Mononuclear cell (primary cell): ENCODE results near the gene BCL11B. TPM values are rescaled to one million over a fixed set of nuclear protein-coding genes. Genes with fewer than 3 reads are reported as not detected.

Experiments used
- H3K27me3 ChIP-seq: 2 replicates; pipeline ENCODE4 v1.6.0; 2011; ENCODE audit warnings: low read length, control low read depth; ENCODE audit not compliant: insufficient read depth
- H3K4me1 ChIP-seq: 2 replicates; pipeline ENCODE4 v1.5.1; 2011; ENCODE audit warnings: mild to moderate bottlenecking, low read length, control low read depth; ENCODE audit not compliant: insufficient read depth
- H3K4me3 ChIP-seq: 2 replicates; pipeline ENCODE4 v1.5.1; 2011; ENCODE audit warnings: mild to moderate bottlenecking, low read length, moderate library complexity
- H3K9me3 ChIP-seq: 2 replicates; pipeline ENCODE4 v1.5.1; 2011; ENCODE audit warnings: low read depth, mild to moderate bottlenecking, control low read depth, low read length
- total RNA-seq: library from RNA; depleted of rRNA; stranded (reverse); fragments of >200 nt; gene quantifications from one replicate; pipeline ENCODE4 v1.2.3, GENCODE V29; 2012

Gene BCL11B
- total RNA-seq, 1 donor: 101 TPM

DNA sequence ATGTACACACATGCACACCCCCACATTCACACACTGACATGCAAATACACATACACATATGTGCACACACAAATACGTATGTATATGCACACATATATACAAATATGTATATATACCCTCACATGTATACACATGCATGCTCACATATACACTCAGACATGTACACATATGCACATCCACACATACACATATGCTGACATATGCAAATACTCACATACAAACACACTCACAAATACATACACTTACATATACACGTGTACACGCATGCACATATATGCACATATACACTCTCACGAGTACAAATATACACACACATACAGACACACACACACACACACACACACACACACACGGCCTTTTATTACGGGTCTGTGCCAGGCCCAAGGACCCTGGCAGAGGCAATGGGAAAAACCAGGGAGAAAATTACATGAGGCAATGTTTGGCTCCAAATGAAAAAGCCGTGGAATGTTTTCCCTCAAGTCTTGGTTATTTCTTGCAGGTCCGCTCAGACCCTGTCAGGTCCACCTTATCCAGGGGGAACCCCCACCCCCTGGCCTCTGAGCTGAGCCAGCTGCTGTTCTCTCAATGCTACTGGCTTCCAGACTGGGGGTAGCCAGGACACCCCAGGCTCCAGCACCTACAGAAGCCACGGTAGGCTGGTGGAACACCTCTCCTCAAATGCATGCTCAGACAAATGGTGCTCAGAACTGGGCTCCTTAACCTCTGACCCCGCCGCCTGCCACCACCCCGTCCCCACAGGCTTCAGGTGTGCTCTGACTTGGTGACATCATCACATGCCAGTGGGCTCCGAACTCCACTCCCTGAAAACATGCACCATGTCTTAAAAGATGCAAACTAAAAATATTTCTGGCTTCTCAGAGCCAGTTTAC is 54.7 kb downstream of the BCL11B start:
- H3K4me3 ChIP-seq: no peak overlapping the region
- peaks cover 69% of the 10 kb centered on the region for H3K4me1 ChIP-seq
- no peaks in the 10 kb centered on the region for H3K27me3 ChIP-seq

GRCh38 chr14:99216191-99216590 is 55.8 kb downstream of the BCL11B start:
- Histone ChIP-seq H3K27me3 (no peaks in the 10 kb centered on the region), H3K4me3 (no peak overlapping the region), H3K9me3 (no peaks in the 10 kb centered on the region), H3K4me1 (peaks cover 72% of the 10 kb centered on the region)

More for the DNA sequence above, 54.7 kb downstream of the BCL11B start:
- no peaks in the 10 kb centered on the region for H3K9me3 ChIP-seq

DNA sequence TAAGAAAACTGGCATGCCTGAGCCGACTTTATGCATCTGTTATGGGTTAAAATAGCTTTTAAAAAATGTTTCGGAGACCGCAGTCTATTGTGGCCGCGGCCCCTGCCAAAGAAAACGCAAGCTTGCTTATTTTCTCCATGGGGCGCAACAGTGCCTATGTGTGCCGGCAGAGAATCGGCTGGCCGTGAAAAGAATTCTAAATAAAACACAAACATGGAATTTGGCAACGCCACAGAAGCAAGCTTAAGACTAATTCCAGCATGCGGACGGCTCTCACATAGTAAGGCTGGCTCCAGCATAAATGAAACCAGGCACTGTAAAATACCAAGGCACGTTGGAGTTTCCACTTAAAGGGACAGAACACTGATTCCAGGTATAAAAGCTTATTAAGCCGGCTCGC is 56.7 kb downstream of the BCL11B start:
- no peak overlapping the region for H3K4me3 ChIP-seq
- H3K4me1 ChIP-seq: peaks cover 78% of the 10 kb centered on the region

DNA sequence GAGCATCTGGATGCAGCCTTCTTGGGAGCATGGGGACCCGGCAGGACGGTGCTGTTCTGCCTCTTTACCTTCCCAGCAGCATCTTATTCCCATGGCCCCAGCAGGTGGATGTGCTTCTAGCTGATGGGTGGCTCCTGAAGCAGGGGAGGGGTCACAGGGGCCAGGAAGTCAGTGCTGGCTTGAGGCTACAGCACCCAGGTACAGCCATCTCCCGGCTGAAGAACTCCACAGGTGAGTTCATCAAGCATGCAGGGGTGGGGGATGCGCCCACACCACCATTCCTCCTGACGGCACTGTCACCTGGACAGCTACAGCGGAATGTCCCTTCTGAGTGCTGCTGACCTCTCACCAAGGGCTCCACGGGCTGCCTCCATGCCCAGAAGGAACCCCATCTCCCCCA is 57.3 kb downstream of the BCL11B start:
- H3K4me3 ChIP-seq: no peak overlapping the region
- H3K27me3 ChIP-seq: no peaks in the 10 kb centered on the region
- H3K9me3 ChIP-seq: no peaks in the 10 kb centered on the region
- H3K4me1 ChIP-seq: peaks cover 78% of the 10 kb centered on the region

More for the DNA sequence above, 56.7 kb downstream of the BCL11B start:
- H3K27me3 ChIP-seq: no peaks in the 10 kb centered on the region
- H3K9me3 ChIP-seq: no peaks in the 10 kb centered on the region

DNA sequence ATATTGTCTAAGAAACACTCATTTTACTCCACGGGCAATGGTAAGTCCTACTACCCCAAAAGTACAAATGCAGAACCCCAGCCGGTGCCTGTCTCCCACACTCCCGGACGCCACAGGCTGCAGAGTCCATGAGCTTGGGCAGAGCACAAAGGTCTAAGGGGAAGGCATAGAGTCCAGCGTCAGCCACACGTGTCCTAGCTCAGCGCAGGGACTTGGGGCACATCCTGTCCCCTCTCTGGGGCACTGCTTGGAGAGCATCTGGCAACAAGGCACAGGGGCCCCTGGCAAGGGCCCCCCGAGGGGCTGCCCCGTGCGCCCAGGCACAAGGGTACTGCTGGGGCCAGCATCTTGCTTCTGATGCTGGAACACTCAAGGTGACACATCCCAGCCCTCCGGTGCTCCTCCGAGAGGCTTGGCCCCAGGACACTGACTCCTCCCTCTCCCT is 58.4 kb downstream of the BCL11B start:
- peaks cover 80% of the 10 kb centered on the region for H3K4me1 ChIP-seq
- H3K4me3 ChIP-seq: no peak overlapping the region
- H3K27me3 ChIP-seq: no peaks in the 10 kb centered on the region
- no peaks in the 10 kb centered on the region for H3K9me3 ChIP-seq

- Histone ChIP-seq H3K9me3 (no peaks in the 10 kb centered on the region), H3K4me1 (peaks cover 81% of the 10 kb centered on the region), H3K4me3 (no peak overlapping the region), H3K27me3 (no peaks in the 10 kb centered on the region)
Observed at GRCh38 chr14:99213101-99213500, 58.9 kb downstream of the BCL11B start.

- Histone ChIP-seq H3K27me3 (no peaks in the 10 kb centered on the region), H3K4me1 (peaks cover 84% of the 10 kb centered on the region), H3K4me3 (no peak overlapping the region), H3K9me3 (no peaks in the 10 kb centered on the region)
Observed at GRCh38 chr14:99212646-99213045, 59.4 kb downstream of the BCL11B start.

DNA sequence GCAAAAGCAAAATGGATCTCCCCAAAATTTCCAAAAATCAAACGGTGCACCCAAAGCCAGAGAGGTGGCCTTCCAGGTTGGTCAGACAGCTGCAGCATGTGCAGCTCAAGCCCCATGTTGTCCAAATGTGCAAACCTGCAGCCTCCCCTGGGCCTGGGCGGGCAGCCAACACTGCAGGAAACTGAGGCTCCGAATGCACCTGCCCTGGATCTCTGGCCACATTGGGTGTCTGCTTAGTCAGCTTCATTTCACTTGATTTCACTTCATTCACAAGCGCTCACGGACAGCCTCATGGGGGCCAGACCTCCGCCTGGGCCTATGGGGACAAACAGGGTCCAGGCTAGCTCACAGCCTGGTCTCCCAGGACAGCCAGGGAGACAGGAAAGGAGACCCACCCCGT is 59.8 kb downstream of the BCL11B start:
- no peaks in the 10 kb centered on the region for H3K27me3 ChIP-seq
- H3K9me3 ChIP-seq: no peaks in the 10 kb centered on the region
- H3K4me1 ChIP-seq: peaks cover 84% of the 10 kb centered on the region
- no peak overlapping the region for H3K4me3 ChIP-seq

DNA sequence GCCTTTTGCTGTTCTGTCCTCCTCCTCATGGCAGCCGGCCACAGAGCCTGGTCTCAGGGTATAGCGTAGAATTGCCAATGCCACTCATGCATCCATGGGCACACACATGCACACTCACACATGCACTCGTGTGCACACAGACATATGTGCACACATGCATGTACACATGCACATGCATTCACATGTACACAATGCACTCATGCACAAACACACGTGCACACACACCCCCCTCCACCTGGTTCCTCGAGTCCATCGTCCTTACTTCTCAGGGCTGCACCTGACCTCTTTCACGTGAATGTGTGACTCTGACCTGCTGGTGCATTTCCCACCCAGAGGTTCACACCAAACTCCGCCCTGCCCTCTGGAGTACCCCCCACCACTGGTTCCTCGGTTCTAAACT is 60.6 kb downstream of the BCL11B start:
- H3K4me1 ChIP-seq: peaks cover 83% of the 10 kb centered on the region
- no peaks in the 10 kb centered on the region for H3K27me3 ChIP-seq
- H3K9me3 ChIP-seq: no peaks in the 10 kb centered on the region
- no peak overlapping the region for H3K4me3 ChIP-seq

DNA sequence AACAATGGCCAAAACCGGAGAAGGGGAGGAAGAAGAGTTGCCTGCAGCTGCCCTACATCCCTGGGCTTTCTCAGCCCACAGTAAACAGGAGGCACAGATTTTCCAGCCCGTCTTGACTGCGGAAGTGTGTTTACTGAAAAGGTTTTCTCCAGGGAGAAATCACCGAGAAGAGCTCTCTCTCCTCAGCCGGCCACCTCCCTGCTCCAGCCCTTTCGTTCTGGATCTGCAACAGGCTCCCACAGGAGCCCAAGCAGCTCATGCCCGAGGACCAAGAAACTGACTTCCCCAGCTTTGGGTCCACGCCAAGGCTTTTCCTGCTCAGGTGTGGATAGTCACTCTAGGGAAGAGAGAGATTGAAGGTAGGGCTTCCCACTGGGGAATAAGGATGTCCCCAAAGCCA is 61.7 kb downstream of the BCL11B start:
- H3K4me3 ChIP-seq: no peak overlapping the region
- H3K27me3 ChIP-seq: no peaks in the 10 kb centered on the region
- peaks cover 85% of the 10 kb centered on the region for H3K4me1 ChIP-seq
- no peaks in the 10 kb centered on the region for H3K9me3 ChIP-seq

DNA sequence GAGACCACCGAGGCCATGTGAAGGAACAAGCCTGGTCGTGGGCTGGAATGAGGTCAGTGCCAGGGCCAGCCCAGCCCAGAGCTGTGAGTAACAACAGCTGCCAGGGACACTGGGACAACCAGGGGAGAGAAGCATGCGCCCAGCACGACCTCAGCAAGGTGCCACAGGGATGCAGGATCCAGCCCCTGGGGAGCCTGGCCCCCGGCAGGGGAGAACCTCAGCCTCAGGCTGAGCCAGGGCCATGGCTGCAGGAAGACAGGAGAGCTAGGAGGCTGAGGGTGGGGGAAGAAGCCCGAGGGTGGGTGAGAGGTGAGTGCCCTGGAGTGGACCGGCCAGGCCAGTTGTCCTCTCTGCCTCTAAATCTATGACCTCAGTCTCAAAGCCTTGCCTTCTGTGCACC is 62.6 kb downstream of the BCL11B start:
- Histone ChIP-seq H3K4me3 (no peak overlapping the region), H3K9me3 (no peaks in the 10 kb centered on the region), H3K27me3 (no peaks in the 10 kb centered on the region), H3K4me1 (peaks cover 88% of the 10 kb centered on the region)

DNA sequence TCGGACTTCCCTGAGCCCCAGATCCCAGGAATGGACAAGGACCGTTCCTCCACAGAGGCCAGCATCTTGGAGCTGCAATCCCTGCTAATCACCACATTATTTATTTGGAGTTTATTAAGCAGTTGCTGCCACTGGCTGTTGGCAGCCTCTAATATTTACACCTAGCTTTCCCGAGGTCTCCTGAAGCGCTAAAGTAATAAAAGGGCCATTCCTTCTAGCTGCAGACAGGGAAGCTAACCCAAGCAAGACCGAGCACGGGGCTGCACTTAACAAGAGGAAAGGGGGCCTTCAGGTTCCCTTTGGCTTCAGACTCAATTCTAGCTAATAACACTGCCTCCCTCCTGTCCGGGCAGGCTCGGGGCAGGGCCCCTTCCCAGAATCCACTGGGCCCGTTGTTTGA is 63.7 kb downstream of the BCL11B start:
- no peaks in the 10 kb centered on the region for H3K27me3 ChIP-seq
- H3K9me3 ChIP-seq: no peaks in the 10 kb centered on the region
- H3K4me3 ChIP-seq: no peak overlapping the region
- H3K4me1 ChIP-seq: peaks cover 88% of the 10 kb centered on the region

DNA sequence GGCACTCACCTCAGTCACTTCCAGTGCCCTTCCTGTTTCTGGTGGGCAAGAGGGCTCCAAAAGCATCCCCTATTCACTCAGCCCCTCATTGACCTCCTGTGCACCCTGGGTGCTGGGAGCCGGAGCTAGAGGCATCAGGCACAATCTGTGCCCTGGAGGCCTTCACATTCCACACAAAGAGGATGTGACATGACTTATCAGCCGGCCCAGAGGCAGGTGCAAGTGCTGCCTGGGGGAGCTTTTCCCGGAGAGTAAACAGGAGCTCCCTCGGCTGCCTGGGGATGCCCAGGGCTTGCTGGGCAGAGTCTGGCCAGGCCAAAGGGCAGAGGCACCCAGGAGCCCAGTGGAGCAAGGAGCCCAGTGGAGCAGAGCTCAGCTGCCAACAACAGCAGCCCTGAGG is 64.5 kb downstream of the BCL11B start:
- H3K9me3 ChIP-seq: no peaks in the 10 kb centered on the region
- peaks cover 85% of the 10 kb centered on the region for H3K4me1 ChIP-seq
- H3K27me3 ChIP-seq: no peaks in the 10 kb centered on the region
- H3K4me3 ChIP-seq: no peak overlapping the region

DNA sequence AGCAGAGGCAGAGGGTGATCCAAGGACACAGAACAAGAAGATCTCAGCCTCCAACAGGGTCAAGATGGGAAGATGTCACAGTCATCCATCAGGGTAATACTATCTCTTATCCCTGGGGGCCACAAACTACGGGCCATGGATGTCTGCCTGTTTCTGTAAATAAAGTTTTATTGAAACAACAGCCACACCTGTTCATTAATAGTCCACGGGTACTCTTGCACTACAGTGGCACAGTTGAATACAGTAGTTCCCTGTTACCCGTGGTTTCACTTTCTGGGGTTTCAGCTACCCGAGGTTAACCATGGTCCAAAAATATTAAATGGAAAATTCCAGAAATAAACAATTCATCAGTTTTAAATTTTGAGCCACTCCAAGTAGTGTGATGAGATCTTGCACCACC is 65.9 kb downstream of the BCL11B start:
- Histone ChIP-seq H3K27me3 (no peaks in the 10 kb centered on the region), H3K4me3 (no peak overlapping the region), H3K9me3 (no peaks in the 10 kb centered on the region), H3K4me1 (peaks cover 83% of the 10 kb centered on the region)

DNA sequence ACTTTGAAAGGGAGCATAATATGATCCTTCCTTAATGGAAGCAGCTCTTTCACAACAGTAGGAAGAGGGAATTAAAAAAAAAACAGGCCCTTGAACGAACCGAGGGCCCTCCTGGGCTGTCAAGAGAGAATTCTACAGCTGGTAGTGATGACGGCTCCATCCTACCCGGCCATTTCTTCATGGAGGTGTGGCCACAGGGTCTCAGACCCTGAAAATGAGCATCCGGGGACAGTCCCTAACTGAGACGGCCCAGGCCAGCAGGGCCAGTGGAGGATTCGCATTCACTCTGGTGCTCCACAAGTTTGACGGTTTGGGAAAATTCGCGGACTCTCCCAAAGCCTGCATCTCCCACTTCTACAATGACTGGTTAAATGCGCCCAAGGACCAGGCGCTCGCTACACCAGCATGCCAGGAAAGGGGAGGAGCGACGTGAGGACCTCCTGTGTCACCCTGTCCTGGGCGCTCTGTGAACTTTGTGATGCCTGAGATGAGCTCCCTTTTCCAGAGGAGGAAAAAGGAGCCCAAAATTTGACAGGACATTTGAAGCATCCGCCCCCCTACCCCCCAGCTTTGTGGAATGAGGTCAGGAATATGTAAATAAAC is 66.8 kb downstream of the BCL11B start:
- Histone ChIP-seq H3K27me3 (no peaks in the 10 kb centered on the region), H3K4me1 (peaks cover 83% of the 10 kb centered on the region), H3K9me3 (no peaks in the 10 kb centered on the region), H3K4me3 (no peak overlapping the region)

- Histone ChIP-seq H3K4me3 (no peak overlapping the region), H3K27me3 (no peaks in the 10 kb centered on the region), H3K4me1 (peaks cover 73% of the 10 kb centered on the region), H3K9me3 (no peaks in the 10 kb centered on the region)
Observed at GRCh38 chr14:99203801-99204200, 68.2 kb downstream of the BCL11B start.
